A549 treated with Hydrocortisone at 1 μM for 4 hours (cell line): Measurements from ENCODE around the gene ZFYVE27. TPM values are rescaled to one million over a fixed set of nuclear protein-coding genes. Genes with fewer than 3 reads are reported as not detected.

Experiments used
- total RNA-seq: library from RNA; stranded (reverse); fragments of 200-300 nt; extraction: Qiagen RNA extraction; gene quantifications from 5 replicates; pipeline ENCODE4 v1.2.3, GENCODE V29; 2022

ZFYVE27 gene
- total RNA-seq, result 20.2 to 24.5 TPM (median 22.9 TPM) in 5 replicates

GRCh38 chr10:97736902-97737769 lies at the start of gene ZFYVE27:
ZFYVE27 (plus strand) TSS chr10:97737128; CDS start chr10:97738478, 1,350 bp downstream.

GRCh38 chr10:97713339-97713825 lies 23.5 kb upstream of the ZFYVE27 start, which contains the start of gene MARVELD1:
MARVELD1 (plus strand) TSS chr10:97713730; CDS start chr10:97713877, 147 bp downstream.

GRCh38 chr10:97771913-97772823 lies 35.2 kb downstream of the ZFYVE27 start, which contains the start of gene SFRP5:
SFRP5 (minus strand) TSS chr10:97771999; CDS start chr10:97771833, 166 bp downstream.

Other genes with a start within 250 kb of the ZFYVE27 start
- gene MMS19, start 238.7 kb upstream of the ZFYVE27 start, total RNA-seq, result 47.4 to 50.9 TPM (median 48.9 TPM) in 5 replicates
- 15.5 to 22.8 TPM (median 20.0 TPM) in 5 replicates for gene UBTD1, start 238.2 kb upstream of the ZFYVE27 start, total RNA-seq
- 5.6 to 8.9 TPM (median 7.3 TPM) in 5 replicates for gene ANKRD2, start 164.3 kb upstream of the ZFYVE27 start, total RNA-seq
- gene HOGA1, start 152.7 kb upstream of the ZFYVE27 start, total RNA-seq, result 1.9 to 2.8 TPM (median 2.4 TPM) in 5 replicates
- gene C10orf62, start 147.4 kb upstream of the ZFYVE27 start, total RNA-seq, result 0.10 to 0.16 TPM in 2 of 5 replicates, not detected in the others
- gene MORN4, start 103.6 kb upstream of the ZFYVE27 start, total RNA-seq, result 6.4 to 7.7 TPM (median 7.5 TPM) in 5 replicates
- gene PI4K2A, start 96.5 kb upstream of the ZFYVE27 start, total RNA-seq, result 22.0 to 24.9 TPM (median 23.7 TPM) in 5 replicates
- 82.5 to 134 TPM (median 124 TPM) in 5 replicates for gene AVPI1, start 49.9 kb upstream of the ZFYVE27 start, total RNA-seq
- 43.3 to 55.7 TPM (median 54.3 TPM) in 5 replicates for gene MARVELD1, start 23.4 kb upstream of the ZFYVE27 start, total RNA-seq
- 2.2 to 2.7 TPM (median 2.6 TPM) in 5 replicates for gene SFRP5, start 34.9 kb downstream of the ZFYVE27 start, total RNA-seq
- 3.3 to 3.8 TPM (median 3.5 TPM) in 5 replicates for gene GOLGA7B, start 112.7 kb downstream of the ZFYVE27 start, total RNA-seq